Kidney capillary endothelial cell (primary cell): ENCODE measurements around the gene SH2D3A.
"Not testable (repeated sequence)": the region's sequence is repeated elsewhere in the genome, so short reads cannot be mapped to it uniquely, and the experiment has no call there.

ENCODE experiments used
- DNase-seq: peaks from one replicate; pipeline ENCODE4 v3.0.0-alpha.2; 2018; ENCODE audit warnings: low spot score

Gene SH2D3A

DNA sequence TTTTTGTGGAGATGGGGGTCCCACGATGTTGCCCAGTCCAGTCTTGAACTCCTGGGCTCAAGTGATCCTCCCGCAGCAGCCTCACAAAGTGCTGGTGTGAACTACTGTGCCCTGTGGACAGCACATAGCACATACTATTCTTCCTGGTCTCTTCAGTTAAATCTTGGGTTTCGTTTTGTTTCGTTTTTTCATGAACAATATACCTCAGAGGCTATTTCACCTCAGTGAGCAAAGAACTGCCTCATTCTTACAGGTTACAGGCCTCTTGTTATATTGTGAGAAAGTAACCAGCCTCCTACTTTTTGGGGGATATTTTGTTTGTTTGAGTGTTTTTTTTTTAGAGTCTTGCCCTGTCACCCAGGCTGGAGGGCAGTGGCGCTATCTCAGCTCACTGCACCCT is 45.5 kb downstream of the SH2D3A start:
- no peak for DNase-seq

DNA sequence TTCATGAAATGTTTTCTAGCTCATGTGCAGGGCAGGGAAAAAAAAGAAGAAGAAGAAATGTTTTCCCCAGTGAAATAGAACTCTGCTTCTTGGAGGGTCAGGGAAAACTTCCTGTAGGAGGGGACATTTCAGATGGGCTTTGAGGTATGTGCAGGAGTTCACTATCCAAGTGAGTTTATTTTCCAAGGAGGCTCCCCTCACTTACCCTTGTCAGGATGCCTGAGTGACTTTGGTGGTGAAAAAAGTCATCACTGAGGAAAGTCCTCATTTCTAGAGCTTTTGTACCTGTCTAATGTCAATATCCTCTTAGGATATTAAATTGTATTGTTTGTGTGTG is 46.1 kb downstream of the SH2D3A start:
- no peak for DNase-seq

DNA sequence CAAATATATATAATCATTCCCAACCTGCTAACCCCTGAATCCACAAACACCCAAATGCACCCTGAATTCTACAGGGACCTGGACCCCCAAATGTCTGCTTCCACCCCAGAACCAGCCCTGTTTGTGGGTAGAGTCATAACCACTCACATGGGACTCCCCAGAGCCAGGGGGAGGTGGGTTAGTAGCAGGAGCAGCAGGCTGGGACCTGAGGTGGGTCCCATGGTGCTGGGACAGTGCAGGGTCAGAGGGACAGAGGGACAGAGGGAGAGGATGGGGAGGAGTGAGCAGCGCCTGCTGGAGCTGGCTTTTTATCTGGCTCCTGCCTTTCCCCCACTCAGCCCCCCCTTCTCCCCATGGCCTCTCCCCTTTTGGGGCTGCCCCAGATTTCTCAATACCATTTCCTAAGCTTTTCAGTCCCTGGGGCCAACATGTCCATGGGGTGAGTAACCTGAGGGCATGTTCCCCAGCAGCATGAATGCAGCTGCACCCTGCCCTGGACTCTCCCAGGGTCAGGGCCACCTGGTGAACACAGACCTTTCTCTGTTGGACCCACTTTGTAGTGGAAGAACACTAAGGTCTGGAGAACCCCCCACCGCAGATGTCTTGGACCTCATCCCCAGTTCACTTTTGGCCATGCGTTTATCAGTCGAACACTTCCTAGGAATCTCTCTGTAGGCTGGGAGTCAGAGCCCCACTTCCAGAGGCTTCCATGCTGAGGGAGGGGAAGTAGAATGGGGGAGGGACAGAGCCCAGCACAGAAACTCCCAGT is 46.7 kb downstream of the SH2D3A start, which contains the start of gene C3:
Gene C3 (minus strand): TSS at position 282 of the 769 bp plus-strand sequence. CDS start 61 bp downstream, at position 221.
- DNase-seq: no peak

DNA sequence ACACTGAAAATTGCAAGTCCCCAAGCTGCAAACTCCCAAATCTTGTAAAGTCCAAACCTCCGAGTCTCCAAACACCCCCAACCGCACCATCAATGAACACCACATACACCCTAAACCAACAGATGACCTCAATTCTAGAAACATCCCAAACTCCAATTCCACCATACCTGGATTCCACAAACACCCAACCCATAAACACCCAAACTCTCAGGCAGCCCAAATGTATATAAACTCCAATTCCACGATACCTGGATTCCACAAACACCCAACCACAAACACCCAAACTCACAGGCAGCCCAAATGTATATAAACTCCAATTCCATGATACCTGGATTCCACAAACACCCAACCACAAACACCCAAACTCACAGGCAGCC is 47.3 kb downstream of the SH2D3A start:
- no peak for DNase-seq

DNA sequence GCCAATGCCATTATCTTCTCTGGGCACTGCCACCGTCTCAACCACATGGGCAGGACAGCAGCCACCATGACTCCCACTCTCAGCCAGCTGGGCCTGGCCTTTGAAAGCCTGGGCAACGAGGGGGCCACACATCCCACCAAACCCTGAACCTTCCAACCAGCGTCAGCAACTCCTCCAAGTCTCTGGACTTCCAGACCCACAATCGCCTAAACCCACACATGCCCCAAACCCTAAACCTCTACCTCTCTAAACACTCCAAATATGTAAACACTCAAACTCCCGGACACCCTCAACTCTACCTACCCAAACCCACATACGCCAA is 47.7 kb downstream of the SH2D3A start:
- DNase-seq: no peak

DNA sequence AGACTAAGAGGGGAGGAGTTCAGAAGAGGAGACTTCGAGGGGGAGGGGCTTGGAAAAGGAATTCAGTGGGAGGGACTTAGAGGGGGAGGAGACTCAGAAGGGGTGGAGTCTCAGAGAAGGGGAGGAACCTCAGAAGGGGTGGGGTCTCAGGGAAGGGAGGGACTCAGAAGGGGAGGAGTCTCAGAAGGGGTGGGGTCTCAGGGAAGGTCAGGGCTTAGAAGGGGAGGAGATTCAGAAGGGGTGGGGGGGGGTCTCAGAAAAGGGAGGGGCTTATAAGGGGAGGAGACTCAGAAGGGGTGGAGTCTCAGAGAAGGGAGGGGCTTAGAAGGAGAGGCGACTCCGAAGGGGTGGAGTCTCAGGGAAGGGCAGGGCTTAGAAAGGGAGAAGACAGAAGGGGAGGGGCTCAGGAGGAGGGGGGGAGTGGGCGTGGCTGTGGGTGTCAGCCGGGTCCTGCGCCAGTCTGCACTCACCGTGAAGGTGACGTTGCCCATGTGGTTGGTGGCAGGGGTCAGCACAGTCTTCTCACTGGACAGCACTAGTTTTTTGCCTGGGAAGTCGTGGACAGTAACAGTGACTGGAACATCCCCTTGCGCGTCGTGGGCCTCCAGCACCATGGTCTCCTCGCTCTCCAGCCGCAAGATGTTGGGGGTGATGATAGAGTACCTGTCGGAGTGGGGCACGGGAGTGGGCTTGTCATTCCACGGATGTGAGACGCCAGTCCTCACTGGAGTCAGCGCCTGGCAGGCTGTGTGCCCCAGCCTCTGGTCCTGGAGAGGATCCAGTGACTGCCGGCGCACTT is 48.3 kb downstream of the SH2D3A start:
- peak; percentile 17 for DNase-seq

DNA sequence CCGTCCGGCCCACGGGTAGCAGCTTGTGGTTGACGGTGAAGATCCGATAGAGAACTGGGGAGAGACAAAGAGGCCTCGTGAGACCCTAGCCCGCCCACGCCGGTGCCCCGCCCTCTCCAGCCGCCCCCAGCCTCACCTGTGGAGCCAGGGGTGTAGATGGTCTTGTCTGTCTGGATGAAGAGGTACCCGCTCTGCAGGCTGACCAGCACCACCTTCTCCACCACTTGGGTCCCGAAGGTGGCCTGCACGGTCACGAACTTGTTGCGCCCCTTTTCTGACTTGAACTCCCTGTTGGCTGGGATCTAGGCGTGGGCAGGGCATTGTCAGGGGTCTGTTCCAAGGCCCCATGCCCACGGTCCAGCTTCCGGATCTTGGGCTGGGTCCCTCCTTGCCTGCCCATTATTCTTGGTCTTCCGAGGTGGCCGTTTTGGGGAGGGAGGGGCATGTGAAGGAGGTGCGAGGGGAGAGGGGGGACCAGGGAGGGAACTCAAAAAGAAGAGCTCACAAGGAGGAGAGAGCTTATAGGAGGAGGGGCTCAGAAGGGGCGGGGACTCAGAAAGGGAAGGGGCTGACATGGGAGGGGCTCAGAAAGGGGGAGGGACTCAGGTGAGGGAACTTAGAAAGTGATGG is 49.0 kb downstream of the SH2D3A start:
- no peak for DNase-seq

DNA sequence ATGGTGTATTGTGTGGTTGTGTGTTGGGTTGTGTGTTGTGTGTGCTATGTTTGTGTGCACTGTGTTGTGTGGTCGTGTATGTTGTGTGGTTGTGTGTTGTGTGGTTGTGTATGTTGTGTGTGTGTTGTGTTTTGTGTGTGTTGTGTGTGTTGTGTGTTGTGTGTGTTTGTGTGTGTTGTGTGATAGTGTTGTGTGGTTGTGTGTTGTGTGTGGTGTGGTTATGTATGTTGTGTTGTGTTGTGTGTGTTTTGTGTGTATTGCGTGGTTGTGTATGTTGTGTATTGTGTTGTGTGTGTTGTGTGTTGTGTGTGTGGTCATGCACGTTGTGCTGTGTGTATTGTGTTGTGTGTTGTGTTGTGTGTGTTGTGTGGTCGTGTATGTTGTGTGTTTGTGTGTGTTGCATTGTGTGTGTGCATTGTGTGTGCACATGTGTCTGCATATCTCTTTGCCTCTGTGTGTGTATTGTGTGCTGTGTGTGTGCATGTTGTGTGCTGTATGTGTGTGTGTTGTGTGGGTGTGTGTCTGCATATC is 49.7 kb downstream of the SH2D3A start:
- DNase-seq: no peak

DNA sequence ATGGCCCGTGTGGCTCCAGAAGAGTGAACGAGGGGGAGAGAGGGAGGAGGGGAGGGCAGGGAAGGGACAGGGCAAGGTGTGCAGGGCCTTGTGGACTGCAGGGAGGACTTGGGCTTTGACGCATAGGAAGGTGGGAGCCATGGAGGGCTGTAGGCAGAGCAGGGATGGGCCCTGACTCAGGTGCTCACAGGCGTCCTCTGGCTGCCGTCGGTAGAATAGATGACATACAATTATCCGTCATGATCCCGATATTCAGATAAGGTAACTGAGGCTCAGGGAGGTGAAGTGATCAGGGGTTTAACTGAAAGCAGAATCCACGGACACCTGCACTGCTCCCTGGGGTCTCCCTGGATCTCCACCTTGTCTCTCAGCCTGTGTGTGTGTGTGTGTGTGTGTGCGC is 50.2 kb downstream of the SH2D3A start:
- DNase-seq: no peak

DNA sequence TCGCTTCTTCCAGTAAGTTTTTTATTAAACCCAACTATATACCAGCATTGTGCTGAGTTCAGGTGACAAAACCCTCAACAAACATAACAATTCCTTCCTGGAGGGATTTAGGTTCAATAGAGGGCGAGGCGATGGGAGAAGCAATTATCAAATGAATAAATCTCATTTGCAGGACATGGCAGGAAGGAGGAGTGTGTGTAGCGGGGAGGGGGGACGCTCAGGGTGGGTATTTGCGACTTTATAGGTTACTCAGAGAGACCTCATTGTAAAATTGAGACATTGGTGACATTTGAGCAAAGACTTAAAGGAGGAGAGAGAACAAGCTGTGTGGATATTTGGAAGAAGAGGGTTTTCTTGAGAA is 50.6 kb downstream of the SH2D3A start:
- DNase-seq: no peak

DNA sequence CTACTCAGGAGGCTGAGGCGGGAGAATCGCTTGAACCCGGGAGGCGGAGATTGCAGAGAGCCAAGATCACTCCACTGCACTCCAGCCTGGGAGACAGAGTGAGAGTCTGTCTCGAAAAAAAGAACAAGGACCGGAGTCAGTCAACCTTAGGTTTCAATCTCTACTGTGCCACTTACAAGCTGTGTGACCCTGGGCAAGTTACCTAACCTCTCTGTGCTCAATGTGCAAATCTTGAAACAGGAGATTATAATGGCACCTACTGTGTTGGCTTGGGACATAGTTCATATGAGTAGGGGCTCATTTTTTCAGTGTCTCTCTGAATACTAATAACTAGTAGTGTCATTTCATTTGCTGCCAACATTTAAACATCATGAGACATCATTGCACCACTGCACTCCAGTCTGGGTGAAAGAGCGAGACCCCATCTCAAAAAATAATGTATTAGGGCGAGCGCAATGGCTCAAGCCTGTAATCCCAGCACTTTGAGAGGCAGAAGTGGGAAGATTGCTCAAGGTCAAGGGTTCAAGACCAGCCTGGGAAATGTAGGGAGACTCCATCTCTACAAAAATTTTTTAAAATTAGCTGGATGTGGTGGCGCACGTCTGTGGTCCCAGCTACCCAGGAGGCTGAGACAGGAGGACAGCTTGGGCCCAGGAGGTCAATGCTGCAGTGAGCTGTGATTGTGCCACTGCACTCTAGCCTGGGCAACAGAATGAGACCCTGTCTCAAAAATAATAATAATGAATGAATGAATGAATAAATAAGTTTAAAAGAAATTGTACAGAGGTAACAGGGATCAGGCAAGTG is 52.3 kb downstream of the SH2D3A start:
- DNase-seq: no peak

DNA sequence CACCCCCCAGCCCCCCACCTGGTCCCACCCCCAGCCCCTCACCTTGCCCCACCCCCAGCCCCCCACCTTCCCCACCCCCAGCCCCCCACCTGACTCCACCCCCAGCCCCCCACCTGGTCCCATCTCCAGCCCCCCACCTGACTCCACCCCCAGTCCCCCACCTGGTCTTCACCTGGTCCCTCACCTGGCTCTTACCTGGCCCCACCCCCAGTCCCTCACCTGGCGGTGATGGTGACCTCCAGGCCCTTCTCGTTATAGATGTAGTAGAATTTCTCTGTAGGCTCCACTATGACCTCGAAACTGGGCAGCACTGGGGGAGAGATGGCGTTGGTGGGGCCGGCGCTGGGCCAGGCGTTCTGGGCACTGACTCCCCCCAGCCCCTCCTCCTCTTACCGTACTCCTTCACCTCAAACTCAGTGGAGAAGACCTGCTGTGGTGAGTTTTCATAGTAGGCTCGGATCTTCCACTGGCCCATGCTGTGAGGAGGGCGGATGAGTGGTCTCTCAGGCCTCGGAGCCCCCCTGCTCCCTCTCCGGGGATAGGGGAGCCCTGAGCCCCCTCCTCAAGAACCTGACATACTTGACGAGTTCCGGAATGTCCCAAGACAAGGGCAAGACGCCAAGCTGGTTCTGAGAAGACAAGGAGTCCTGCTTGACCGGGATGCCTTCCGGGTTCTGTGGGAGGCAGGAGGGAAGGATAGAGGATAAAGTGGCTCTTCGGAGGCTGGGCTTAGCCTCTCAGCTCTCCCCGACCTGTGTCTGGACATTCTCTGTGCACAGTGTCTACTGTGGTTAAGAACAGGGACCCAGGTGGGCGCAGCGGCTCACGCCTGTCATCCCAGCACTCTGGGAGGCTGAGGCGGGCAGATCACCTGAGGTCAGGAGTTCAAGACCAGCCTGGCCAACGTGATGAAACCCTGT is 53.2 kb downstream of the SH2D3A start:
- no peak for DNase-seq

DNA sequence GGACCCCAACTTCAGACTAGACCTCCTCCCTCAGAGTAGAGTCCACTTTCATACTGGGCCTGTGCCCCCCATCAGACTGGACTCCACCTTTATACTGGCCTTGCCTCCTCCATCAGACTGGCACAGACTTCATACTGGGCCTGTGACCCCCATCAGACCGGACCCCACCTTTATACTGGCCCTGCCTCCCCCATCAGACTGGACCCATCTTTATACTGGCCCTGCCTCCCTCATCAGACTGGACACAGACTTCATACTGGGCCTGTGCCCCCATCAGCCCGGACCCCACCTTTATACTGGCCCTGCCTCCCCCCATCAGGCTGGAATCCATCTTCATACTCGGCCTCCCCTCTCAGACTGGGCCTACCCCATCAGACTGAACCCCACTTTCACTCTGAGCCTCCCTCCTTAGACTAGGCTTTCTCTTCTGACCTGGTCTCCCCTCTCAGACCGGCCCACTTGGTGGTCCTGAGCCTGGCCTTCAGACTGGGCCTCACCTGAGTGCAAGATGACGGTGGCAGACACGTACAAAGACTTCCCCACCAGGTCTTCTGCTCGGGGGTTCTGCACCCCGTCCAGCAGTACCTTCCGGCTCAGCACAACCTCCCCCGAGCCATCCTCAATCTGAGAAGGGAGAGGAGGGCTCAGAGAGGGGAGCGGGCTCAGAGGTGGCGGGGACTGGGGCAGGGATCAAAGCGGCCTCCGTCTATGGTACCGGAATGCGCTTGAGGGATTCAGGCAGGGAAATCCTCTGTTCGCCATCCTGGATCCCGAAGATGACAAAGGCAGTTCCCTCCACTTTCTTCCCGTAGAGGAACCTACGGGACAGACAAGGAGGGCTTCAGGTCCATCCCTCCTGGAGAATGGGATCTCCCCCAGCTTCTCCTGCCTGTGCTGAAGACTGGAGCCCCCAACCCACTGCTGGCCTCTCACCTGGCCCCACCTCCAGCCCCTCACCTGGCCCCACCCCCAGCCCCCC is 54.3 kb downstream of the SH2D3A start:
- no peak for DNase-seq

DNA sequence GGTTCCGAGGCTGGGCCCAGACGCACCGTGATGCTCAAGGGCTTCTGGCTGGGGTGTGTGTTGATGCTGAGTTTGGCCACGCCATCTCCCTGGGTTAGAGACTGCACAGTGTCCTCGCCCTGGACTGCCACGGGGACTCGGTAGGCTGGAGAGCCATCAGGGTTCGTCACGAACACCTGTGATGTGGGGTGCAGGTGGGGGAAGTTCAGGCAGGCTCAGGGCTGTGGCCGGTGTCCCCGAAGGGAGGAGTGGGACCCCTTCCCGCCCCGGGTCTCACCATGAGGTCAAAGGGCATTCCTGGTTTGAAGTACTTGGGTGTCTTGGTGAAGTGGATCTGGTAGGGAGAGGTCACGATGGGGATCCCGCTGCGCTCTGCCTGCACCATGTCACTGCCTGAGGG is 55.0 kb downstream of the SH2D3A start:
- DNase-seq: no peak

DNA sequence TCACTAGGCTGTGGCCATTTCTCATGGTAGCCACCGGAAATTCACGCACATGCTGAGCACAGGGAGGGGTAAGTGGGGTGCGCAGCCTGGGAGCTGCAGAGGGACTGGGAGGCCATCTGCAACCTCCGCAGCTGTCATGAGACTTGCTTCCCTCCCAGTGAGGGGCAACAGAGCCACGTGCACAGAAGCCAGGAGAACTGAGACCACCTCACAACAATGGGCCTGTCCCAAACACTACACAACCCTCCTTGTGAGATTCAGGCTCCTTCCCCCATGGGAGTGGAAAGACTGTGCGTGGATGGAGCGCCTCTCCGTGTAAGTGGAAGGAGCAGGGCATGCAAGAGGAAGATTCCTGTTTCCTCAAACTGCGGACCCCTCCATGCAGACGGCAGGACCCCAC is 55.6 kb downstream of the SH2D3A start:
- no peak for DNase-seq

DNA sequence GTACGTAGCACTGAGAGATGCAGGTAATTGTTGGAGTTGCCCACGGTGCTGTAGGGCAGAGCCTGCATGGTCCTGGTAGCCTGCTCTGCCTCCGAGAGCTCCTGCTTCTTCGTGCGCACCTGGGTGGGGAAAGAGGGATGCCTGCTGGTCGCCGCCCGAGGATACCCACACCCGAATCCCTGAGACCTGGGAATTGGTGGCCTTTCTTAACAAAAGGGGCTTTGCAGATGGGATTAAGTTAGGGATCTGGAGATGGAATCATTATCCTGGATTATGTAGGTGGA is 56.2 kb downstream of the SH2D3A start:
- DNase-seq: no peak

DNA sequence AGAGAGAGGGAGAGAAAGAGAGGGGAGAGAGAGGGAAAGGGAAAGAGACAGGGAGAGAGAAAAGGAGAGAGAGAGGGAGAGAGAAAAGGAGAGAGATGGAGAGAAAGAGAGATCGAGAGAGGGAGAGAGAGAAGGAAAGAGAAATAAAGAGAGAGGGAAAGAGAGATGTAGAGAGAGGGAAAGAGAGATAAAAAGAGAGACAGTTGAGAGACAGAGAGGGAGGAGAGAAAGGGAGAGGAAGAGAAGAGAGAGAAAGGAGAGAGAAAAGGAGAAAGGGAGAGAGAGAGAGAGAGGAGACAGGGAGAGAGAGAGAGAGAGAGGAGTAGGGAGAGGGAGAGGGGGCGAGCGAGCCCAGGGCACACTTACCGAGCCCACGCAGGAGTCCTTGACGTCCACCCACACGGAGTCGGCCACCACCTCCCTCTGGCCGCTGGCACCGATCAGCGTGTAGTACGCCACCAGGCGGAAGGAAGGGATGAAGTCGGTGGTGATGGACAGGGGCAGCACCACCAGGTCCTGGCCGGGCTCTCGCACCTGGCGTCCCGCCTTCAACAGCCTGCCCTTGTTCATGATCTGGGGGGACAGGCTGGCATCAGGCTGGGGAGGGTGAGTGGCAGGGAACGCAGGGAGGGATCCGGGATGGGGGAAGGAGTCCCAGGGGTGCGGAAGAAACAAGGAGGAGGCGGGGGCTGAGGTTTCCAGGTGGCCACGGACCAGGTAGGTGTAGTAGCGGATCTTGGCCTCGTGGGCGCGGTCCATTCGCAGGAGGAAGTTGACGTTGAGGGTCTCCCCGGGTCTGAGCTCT is 56.8 kb downstream of the SH2D3A start:
- DNase-seq: no peak

DNA sequence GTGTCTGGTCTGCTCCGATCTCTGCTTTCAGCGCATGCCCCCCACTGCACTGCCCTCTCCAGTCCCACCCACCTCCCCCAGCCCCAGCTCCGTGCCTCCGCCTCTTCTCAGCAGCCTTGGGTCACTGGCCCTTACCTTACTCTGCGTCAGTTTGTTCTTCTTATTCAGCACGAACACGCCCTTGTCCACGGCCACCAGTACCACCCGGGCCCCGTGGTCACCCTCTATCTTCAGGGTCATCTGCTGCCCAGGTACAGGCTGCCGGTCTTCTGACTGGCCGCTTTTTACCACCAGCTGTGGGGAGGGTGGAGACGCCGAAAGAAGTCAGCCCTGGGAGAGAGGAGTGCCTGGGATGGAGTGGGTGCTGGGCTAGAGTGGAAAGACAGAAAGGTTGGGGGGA is 57.7 kb downstream of the SH2D3A start:
- no peak for DNase-seq

DNA sequence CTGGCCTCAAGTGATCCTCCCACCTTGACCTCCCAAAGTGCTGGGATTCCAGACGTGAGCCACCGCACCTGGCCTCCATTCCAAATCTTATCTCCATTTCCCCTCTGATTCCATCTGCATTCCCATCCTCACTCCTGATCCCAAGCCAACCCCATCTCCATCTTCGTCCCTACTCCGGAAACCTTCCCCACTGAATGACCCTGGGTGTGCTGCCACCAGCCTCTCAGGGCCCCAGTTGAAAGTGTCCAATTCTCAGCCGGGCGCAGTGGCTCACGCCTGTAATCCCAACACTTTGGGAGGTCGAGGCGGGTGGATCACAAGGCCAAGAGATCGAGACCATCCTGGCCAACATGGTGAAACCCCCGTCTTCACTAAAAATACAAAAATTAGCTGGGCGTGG is 58.3 kb downstream of the SH2D3A start:
- DNase-seq: not testable (repeated sequence)
